Stimulated activated CD8-positive, alpha-beta memory T cell treated with anti-CD3 and anti-CD28 coated beads, Interleukin-2, amount 100 ng/mL, for 1 hour (primary cell): ENCODE results near the gene MAPKBP1.

Experiments
- DNase-seq, 2 donors: peaks; one replicate each; pipeline ENCODE4 v3.0.0-alpha.2; 2020; ENCODE audit warnings: low read depth in 2 of 2

MAPKBP1 gene

GRCh38 chr15:41848631-41849030, 74.3 kb downstream of the MAPKBP1 start:
- no peak for DNase-seq

- DNase-seq, result no peak
These were observed 74.9 kb downstream of the MAPKBP1 start for GRCh38 chr15:41849204-41849603.

- no peak for DNase-seq
These were observed 75.6 kb downstream of the MAPKBP1 start for GRCh38 chr15:41849861-41850260.

- DNase-seq, result no peak
These were observed 76.3 kb downstream of the MAPKBP1 start for GRCh38 chr15:41850482-41851166.

GRCh38 chr15:41851167-41851523, 76.9 kb downstream of the MAPKBP1 start:
- DNase-seq, result no peak

- DNase-seq, result no peak
These were observed 77.6 kb downstream of the MAPKBP1 start for GRCh38 chr15:41851755-41852370.

GRCh38 chr15:41852736-41853590, 78.7 kb downstream of the MAPKBP1 start:
- DNase-seq, result no peak

GRCh38 chr15:41853831-41854230, 79.5 kb downstream of the MAPKBP1 start:
- no peak for DNase-seq

- DNase-seq, result no peak
These were observed 80.2 kb downstream of the MAPKBP1 start for GRCh38 chr15:41854443-41854842.

GRCh38 chr15:41855261-41855961, 81.1 kb downstream of the MAPKBP1 start:
- DNase-seq, result no peak

- DNase-seq, result no peak
These were observed 82.0 kb downstream of the MAPKBP1 start for GRCh38 chr15:41856262-41856661.

- no peak for DNase-seq
These were observed 82.4 kb downstream of the MAPKBP1 start for GRCh38 chr15:41856716-41857115.

GRCh38 chr15:41857316-41857715, 83.0 kb downstream of the MAPKBP1 start:
- no peak for DNase-seq

GRCh38 chr15:41858756-41859155, 84.5 kb downstream of the MAPKBP1 start:
- no peak for DNase-seq

GRCh38 chr15:41860049-41860828, 86.0 kb downstream of the MAPKBP1 start:
- DNase-seq, result no peak

GRCh38 chr15:41861736-41862356, 87.6 kb downstream of the MAPKBP1 start:
- no peak for DNase-seq

GRCh38 chr15:41862515-41863116, 88.3 kb downstream of the MAPKBP1 start:
- no peak for DNase-seq

- no peak for DNase-seq
These were observed 91.3 kb downstream of the MAPKBP1 start for GRCh38 chr15:41865490-41866055.

- no peak for DNase-seq
These were observed 92.0 kb downstream of the MAPKBP1 start for GRCh38 chr15:41866263-41866703.
